NCI-H2107 treated with DMSO at 0.1 percent for 48 hours (cell line): ENCODE measurements around the gene SOCS7.

Experiments
- DNase-seq: peaks from one replicate; lab custom pipeline; 2025; ENCODE audit not compliant: unreplicated experiment; lab: John Stamatoyannopoulos, UW

The SOCS7 gene

GRCh38 chr17:38351412-38352222 lies at the start of gene SOCS7:
SOCS7 (plus strand) TSS chr17:38351844; CDS start chr17:38352053, 209 bp downstream.
- DNase-seq: peak; percentile 92

- DNase-seq: no peak
These were observed 36.1 kb upstream of the SOCS7 start for GRCh38 chr17:38315497-38315896.

- DNase-seq: no peak
These were observed 34.6 kb upstream of the SOCS7 start for GRCh38 chr17:38317081-38317480.

- DNase-seq: no peak
These were observed 31.2 kb upstream of the SOCS7 start for GRCh38 chr17:38320482-38320881.

GRCh38 chr17:38322156-38322779 lies 29.4 kb upstream of the SOCS7 start:
- DNase-seq: peak; percentile 6

- no peak for DNase-seq
These were observed 28.7 kb upstream of the SOCS7 start for GRCh38 chr17:38322897-38323296.

GRCh38 chr17:38324141-38324697 lies 27.4 kb upstream of the SOCS7 start:
- no peak for DNase-seq

- no peak for DNase-seq
These were observed 26.9 kb upstream of the SOCS7 start for GRCh38 chr17:38324772-38325171.

GRCh38 chr17:38325221-38325851 lies 26.3 kb upstream of the SOCS7 start:
- no peak for DNase-seq

- no peak for DNase-seq
These were observed 24.4 kb upstream of the SOCS7 start for GRCh38 chr17:38326996-38327792.

- DNase-seq: no peak
These were observed 23.7 kb upstream of the SOCS7 start for GRCh38 chr17:38327936-38328335.

- DNase-seq: no peak
These were observed 23.0 kb upstream of the SOCS7 start for GRCh38 chr17:38328620-38329019.

- DNase-seq: no peak
These were observed 22.4 kb upstream of the SOCS7 start for GRCh38 chr17:38329284-38329683.

- DNase-seq: no peak
These were observed 21.6 kb upstream of the SOCS7 start for GRCh38 chr17:38329808-38330730.

- no peak for DNase-seq
These were observed 20.7 kb upstream of the SOCS7 start for GRCh38 chr17:38330941-38331411.

GRCh38 chr17:38332735-38333134 lies 18.9 kb upstream of the SOCS7 start:
- no peak for DNase-seq

GRCh38 chr17:38333635-38334295 lies 17.9 kb upstream of the SOCS7 start:
- DNase-seq: no peak

- no peak for DNase-seq
These were observed 16.9 kb upstream of the SOCS7 start for GRCh38 chr17:38334480-38335364.
